Sigmoid colon (tissue), 4 donors: ENCODE measurements around the gene NRXN3.

Experiments used
- EP300 ChIP-seq, 4 donors: sonication (generic); formaldehyde crosslinking; IDR thresholded peaks; one replicate each; pipeline ENCODE4 v1.6.1; 2017; ENCODE audit warnings: antibody characterized with exemption in 4 of 4
- POLR2A ChIP-seq, 2 donors: fragments of 450-650 bp; IDR thresholded peaks; one replicate each; pipeline ENCODE4 v1.6.1; 2016; ENCODE audit warnings: antibody characterized with exemption in 2 of 2, mild to moderate bottlenecking in 2 of 2, moderate library complexity in 2 of 2

DNA sequence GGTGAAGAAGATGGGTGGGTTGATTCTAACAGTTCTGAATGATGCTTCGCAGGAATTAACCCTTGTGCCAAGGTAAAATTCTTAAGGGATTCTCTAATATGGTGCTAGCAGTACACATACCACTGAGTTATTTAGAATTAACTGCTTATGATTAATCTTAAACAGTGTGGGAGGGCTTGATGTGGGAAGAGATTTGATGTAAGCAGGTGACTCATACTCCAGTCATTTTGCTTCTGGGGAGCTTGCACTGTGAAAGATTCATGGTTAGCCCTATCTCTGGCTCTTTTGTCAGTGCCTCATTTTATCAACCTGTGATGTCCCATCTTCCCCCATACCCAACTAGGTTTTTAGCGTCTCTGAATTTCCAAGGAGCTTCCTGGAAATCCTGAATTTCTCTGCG, 83.8 kb downstream of the NRXN3 start:
- TF ChIP-seq POLR2A (IDR thresholded peaks at IDR 0.05) (no peak), EP300 (IDR thresholded peaks at IDR 0.05) (no peak)
